Gastroesophageal sphincter (tissue), 4 donors: Measurements from ENCODE around the gene APOA4. TPM values are rescaled to one million over a fixed set of nuclear protein-coding genes. Genes with fewer than 3 reads are reported as not detected.

Experiments
- ATAC-seq: fragments of 150-250 bp; one replicate; pipeline ENCODE4 v1.9.1; 2016; ENCODE audit warnings: mild to moderate bottlenecking, moderate library complexity
- H3K27ac ChIP-seq, 4 donors: fragments of 200-600 bp; sonication (generic) in 3 of 4; 1 replicate in 3 of 4; 2 replicates in 1 of 4; pipeline ENCODE4 v1.5.1; 2016 to 2019
- H3K27me3 ChIP-seq: fragments of 200-600 bp; sonication (generic); one replicate; pipeline ENCODE4 v1.5.1; 2019
- H3K36me3 ChIP-seq, 2 donors: fragments of 200-600 bp; sonication (generic); one replicate each; pipeline ENCODE4 v1.5.1; 2019; ENCODE audit warnings: control low read depth in 1 of 2
- H3K4me1 ChIP-seq, 3 donors: fragments of 200-600 bp; sonication (generic); 1 replicate in 2 of 3; 2 replicates in 1 of 3; pipeline ENCODE4 v1.5.1; 2016 to 2019; ENCODE audit warnings: control low read depth in 2 of 3
- H3K4me3 ChIP-seq, 2 donors: fragments of 200-600 bp; sonication (generic); one replicate each; pipeline ENCODE4 v1.5.1; 2019; ENCODE audit warnings: mild to moderate bottlenecking in 1 of 2, moderate library complexity in 1 of 2
- H3K9me3 ChIP-seq, 3 donors: fragments of 200-600 bp; sonication (generic); one replicate each; pipeline ENCODE4 v1.5.1; 2017 to 2019; ENCODE audit warnings: control low read depth in 2 of 3
- EP300 ChIP-seq: sonication (generic); formaldehyde crosslinking; IDR thresholded peaks from one replicate; pipeline ENCODE4 v1.6.1; 2017; ENCODE audit warnings: antibody characterized with exemption, mild to moderate bottlenecking
- POLR2A ChIP-seq, 2 donors: fragments of 450-650 bp; IDR thresholded peaks; one replicate each; pipeline ENCODE4 v1.6.1; 2017; ENCODE audit warnings: antibody characterized with exemption in 2 of 2, mild to moderate bottlenecking in 2 of 2, moderate library complexity in 1 of 2
- POLR2AphosphoS5 ChIP-seq: sonication (generic); formaldehyde crosslinking; IDR thresholded peaks from one replicate; pipeline ENCODE4 v1.6.1; 2017; ENCODE audit warnings: antibody characterized with exemption
- WGBS, 2 donors: methylation state at CpG; one replicate each; pipeline ENCODE4 v1.1.5; 2018; ENCODE audit warnings: low coverage in 1 of 2; 5-methylcytosine and 5-hydroxymethylcytosine counted together
- total RNA-seq, 4 donors: library from RNA; depleted of rRNA; stranded (reverse); fragments of >200 nt; gene quantifications; one replicate each; pipeline ENCODE4 v1.1.0, GENCODE V29; 2016
- TF ChIP-seq, protein P1 (sequence below), 4 experiments: fragments of 200-600 bp in 2 of 4; fragments of 450-650 bp in 2 of 4; sonication (generic) in 1 of 4; IDR thresholded peaks; one replicate each; pipeline ENCODE4 v1.5.1; 2017 to 2019; ENCODE audit warnings: antibody characterized with exemption in 4 of 4, mild to moderate bottlenecking in 2 of 4, moderate library complexity in 2 of 4

APOA4 gene
- total RNA-seq: under 1 TPM in 1 of 4 donors, not detected in 3; 0.19 TPM

GRCh38 chr11:116823031-116823843 is at the start of gene APOA4:
Gene APOA4 (minus strand): TSS chr11:116823304. CDS start chr11:116823191, 113 bp downstream.
- 90 to 100% methylated on average over 1 to 2 of the region's 16 CpGs for WGBS, 2 donors
- no peak for ATAC-seq
- H3K27ac ChIP-seq: no peak within 1 kb of the TSS
- no peaks in the 10 kb centered on the region for H3K27me3 ChIP-seq
- no peaks in the 10 kb centered on the region for H3K4me1 ChIP-seq
- no peaks in the 10 kb centered on the region for H3K36me3 ChIP-seq
- no peak within 1 kb of the TSS for H3K4me3 ChIP-seq
- no peaks in the 10 kb centered on the region for H3K9me3 ChIP-seq
- TF ChIP-seq POLR2AphosphoS5: no peak

- no peak for ATAC-seq
- 22 to 78% methylated on average over 2 to 3 of the region's 3 CpGs for WGBS, 2 donors
- peak overlapping the region in 1 of 4 donors; percentile 17 for H3K27ac ChIP-seq
Observed at GRCh38 chr11:116871248-116871647, 48.1 kb upstream of the APOA4 start.

GRCh38 chr11:116870054-116870453 is 47.0 kb upstream of the APOA4 start:
- Histone ChIP-seq H3K4me1 (no peaks in the 10 kb centered on the region), H3K9me3 (no peaks in the 10 kb centered on the region), H3K27me3 (no peaks in the 10 kb centered on the region), H3K27ac (no peak overlapping the region), H3K4me3 (no peak overlapping the region), H3K36me3 (peaks cover 0 to 100% of the 10 kb centered on the region in 2 donors)
- WGBS, 2 donors: 46 to 83% methylated on average over 2 of the region's 3 CpGs
- TF ChIP-seq POLR2AphosphoS5 (no peak), POLR2A (IDR thresholded peaks at IDR 0.05) (no peak), EP300 (no peak)
- TF ChIP-seq, protein P1, sequence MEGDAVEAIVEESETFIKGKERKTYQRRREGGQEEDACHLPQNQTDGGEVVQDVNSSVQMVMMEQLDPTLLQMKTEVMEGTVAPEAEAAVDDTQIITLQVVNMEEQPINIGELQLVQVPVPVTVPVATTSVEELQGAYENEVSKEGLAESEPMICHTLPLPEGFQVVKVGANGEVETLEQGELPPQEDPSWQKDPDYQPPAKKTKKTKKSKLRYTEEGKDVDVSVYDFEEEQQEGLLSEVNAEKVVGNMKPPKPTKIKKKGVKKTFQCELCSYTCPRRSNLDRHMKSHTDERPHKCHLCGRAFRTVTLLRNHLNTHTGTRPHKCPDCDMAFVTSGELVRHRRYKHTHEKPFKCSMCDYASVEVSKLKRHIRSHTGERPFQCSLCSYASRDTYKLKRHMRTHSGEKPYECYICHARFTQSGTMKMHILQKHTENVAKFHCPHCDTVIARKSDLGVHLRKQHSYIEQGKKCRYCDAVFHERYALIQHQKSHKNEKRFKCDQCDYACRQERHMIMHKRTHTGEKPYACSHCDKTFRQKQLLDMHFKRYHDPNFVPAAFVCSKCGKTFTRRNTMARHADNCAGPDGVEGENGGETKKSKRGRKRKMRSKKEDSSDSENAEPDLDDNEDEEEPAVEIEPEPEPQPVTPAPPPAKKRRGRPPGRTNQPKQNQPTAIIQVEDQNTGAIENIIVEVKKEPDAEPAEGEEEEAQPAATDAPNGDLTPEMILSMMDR (IDR thresholded peaks at IDR 0.05): no peak
- ATAC-seq: no peak

More at GRCh38 chr11:116871248-116871647, 48.1 kb upstream of the APOA4 start:
- no peaks in the 10 kb centered on the region for H3K4me1 ChIP-seq
- no peaks in the 10 kb centered on the region for H3K9me3 ChIP-seq
- no peak overlapping the region for H3K4me3 ChIP-seq
- peaks cover 0 to 100% of the 10 kb centered on the region in 2 donors for H3K36me3 ChIP-seq
- TF ChIP-seq, protein P1 (IDR thresholded peaks at IDR 0.05): no peak
- TF ChIP-seq POLR2AphosphoS5 (no peak), EP300 (no peak), POLR2A (IDR thresholded peaks at IDR 0.05) (no peak)
- no peaks in the 10 kb centered on the region for H3K27me3 ChIP-seq

DNA sequence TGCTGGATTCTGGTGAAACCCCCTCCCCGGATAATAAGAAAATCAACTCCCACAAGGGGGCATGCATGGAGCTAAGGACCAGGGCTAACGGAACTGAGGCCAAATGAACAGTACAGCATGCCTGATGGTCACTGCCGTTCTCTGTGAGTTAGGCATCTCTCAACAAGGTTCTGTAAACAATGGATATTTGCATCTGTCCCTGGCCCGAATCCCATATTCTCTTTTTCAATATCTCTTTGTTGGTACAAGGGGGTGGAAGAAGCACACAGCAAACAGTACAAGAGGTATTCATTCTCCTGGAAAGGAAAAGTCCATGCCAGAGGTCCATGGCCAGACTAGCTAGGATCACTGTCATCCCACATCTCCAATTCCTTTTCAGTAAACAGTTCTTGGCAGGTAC is 46.5 kb upstream of the APOA4 start:
- no peaks in the 10 kb centered on the region for H3K4me1 ChIP-seq
- H3K9me3 ChIP-seq: no peaks in the 10 kb centered on the region
- H3K36me3 ChIP-seq: peaks cover 0 to 100% of the 10 kb centered on the region in 2 donors
- H3K27me3 ChIP-seq: no peaks in the 10 kb centered on the region
- no peak overlapping the region for H3K4me3 ChIP-seq
- 73 to 83% methylated on average over 3 to 4 of the region's 4 CpGs for WGBS, 2 donors
- ATAC-seq: no peak
- no peak overlapping the region for H3K27ac ChIP-seq
- TF ChIP-seq EP300 (no peak), POLR2AphosphoS5 (no peak), POLR2A (IDR thresholded peaks at IDR 0.05) (no peak)
- TF ChIP-seq, protein P1 (IDR thresholded peaks at IDR 0.05): no peak

DNA sequence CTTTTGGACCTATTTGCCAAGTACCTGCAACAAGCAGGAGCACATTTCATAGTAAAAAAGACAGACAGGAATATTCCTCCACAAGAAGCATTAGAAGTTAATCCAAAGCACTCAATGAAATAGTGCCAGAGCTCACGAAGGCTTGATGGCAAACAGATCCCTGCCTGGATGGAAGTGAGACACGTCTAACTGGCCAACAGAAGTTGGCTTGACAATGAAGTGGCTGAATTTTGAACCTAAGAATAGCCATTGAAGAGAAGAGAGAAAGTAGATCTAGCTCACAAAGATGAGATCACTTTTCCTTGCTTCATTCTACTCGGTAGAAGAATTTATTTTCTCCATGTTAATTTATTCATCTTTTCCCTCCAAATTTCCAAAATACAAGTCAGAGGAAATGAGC is 45.0 kb upstream of the APOA4 start:
- WGBS, 2 donors: 27 to 45% methylated on average over 3 of the region's 3 CpGs
- no peaks in the 10 kb centered on the region for H3K27me3 ChIP-seq
- H3K36me3 ChIP-seq: peaks cover 0 to 100% of the 10 kb centered on the region in 2 donors
- H3K4me3 ChIP-seq: no peak overlapping the region
- no peak for ATAC-seq
- no peaks in the 10 kb centered on the region for H3K9me3 ChIP-seq
- H3K27ac ChIP-seq: no peak overlapping the region
- H3K4me1 ChIP-seq: no peaks in the 10 kb centered on the region
- TF ChIP-seq EP300 (no peak), POLR2AphosphoS5 (no peak), POLR2A (IDR thresholded peaks at IDR 0.05) (no peak)

GRCh38 chr11:116867619-116868018 is 44.5 kb upstream of the APOA4 start:
- Histone ChIP-seq H3K36me3 (peaks cover 0 to 100% of the 10 kb centered on the region in 2 donors), H3K9me3 (no peaks in the 10 kb centered on the region), H3K27ac (no peak overlapping the region), H3K27me3 (no peaks in the 10 kb centered on the region), H3K4me3 (no peak overlapping the region), H3K4me1 (no peaks in the 10 kb centered on the region)
- TF ChIP-seq POLR2A (IDR thresholded peaks at IDR 0.05) (no peak), EP300 (no peak), POLR2AphosphoS5 (no peak)
- TF ChIP-seq, protein P1 (IDR thresholded peaks at IDR 0.05): no peak
- ATAC-seq: no peak
- 81 to 89% methylated on average over 4 to 6 of the region's 11 CpGs for WGBS, 2 donors
